Uterus (tissue), 4 donors: ENCODE measurements around the gene KLHL25. TPM values are rescaled to one million over a fixed set of nuclear protein-coding genes. Genes with fewer than 3 reads are reported as not detected.

Experiments
- DNase-seq, 2 donors: peaks; one replicate each; pipeline ENCODE4 v3.0.0-alpha.2; 2019 to 2020
- H3K27ac ChIP-seq, 2 donors: fragments of 200-600 bp; sonication (generic); 1 replicate in 1 of 2; 2 replicates in 1 of 2; pipeline ENCODE4 v1.5.1; 2016 to 2018
- H3K27me3 ChIP-seq, 2 donors: fragments of 200-600 bp; sonication (generic); one replicate each; pipeline ENCODE4 v1.5.1; 2018 to 2019; ENCODE audit warnings: control low read depth in 1 of 2
- H3K36me3 ChIP-seq, 2 donors: fragments of 200-600 bp; sonication (generic); one replicate each; pipeline ENCODE4 v1.5.1; 2019; ENCODE audit warnings: control low read depth in 1 of 2
- H3K4me1 ChIP-seq, 2 donors: fragments of 200-600 bp; sonication (generic); one replicate each; pipeline ENCODE4 v1.5.1; 2018 to 2019; ENCODE audit warnings: control low read depth in 1 of 2
- H3K4me3 ChIP-seq, 2 donors: fragments of 200-600 bp; sonication (generic); 1 replicate in 1 of 2; 2 replicates in 1 of 2; pipeline ENCODE4 v1.5.1; 2018 to 2019; ENCODE audit warnings: mild to moderate bottlenecking in 1 of 2
- H3K9me3 ChIP-seq, 2 donors: fragments of 200-600 bp; sonication (generic); one replicate each; pipeline ENCODE4 v1.5.1; 2019; ENCODE audit warnings: control low read depth in 1 of 2
- POLR2A ChIP-seq, 2 donors: fragments of 450-650 bp; IDR thresholded peaks; one replicate each; pipeline ENCODE4 v1.6.1; 2016; ENCODE audit warnings: antibody characterized with exemption in 2 of 2, mild to moderate bottlenecking in 1 of 2, moderate library complexity in 1 of 2
- intact Hi-C: fragments of 100-400 bp; cut with DNase I; formaldehyde crosslinking; loops from one replicate; pipeline ENCODE4 v1.15.1; 2023; ENCODE audit warnings: low total_unique reads
- total RNA-seq, 4 donors: library from RNA; depleted of rRNA in 3 of 4; stranded (reverse); fragments of >200 nt in 3 of 4; gene quantifications; one replicate each; pipeline versions ENCODE4 v1.1.0 to v1.2.4, GENCODE V29; 2014 to 2023
- TF ChIP-seq, protein P1 (sequence below), 4 experiments: fragments of 200-600 bp in 2 of 4; fragments of 450-650 bp in 2 of 4; sonication (generic) in 2 of 4; IDR thresholded peaks; one replicate each; pipeline ENCODE4 v1.5.1; 2016 to 2019; ENCODE audit warnings: antibody characterized with exemption in 4 of 4, mild to moderate bottlenecking in 2 of 4, moderate library complexity in 1 of 4
- donor health status: DM: yes; HTN: yes; CAD: no.

Gene KLHL25
- total RNA-seq, 4 donors from 2014 or later = 6.2 to 19.5 (median 11.9) TPM

DNA sequence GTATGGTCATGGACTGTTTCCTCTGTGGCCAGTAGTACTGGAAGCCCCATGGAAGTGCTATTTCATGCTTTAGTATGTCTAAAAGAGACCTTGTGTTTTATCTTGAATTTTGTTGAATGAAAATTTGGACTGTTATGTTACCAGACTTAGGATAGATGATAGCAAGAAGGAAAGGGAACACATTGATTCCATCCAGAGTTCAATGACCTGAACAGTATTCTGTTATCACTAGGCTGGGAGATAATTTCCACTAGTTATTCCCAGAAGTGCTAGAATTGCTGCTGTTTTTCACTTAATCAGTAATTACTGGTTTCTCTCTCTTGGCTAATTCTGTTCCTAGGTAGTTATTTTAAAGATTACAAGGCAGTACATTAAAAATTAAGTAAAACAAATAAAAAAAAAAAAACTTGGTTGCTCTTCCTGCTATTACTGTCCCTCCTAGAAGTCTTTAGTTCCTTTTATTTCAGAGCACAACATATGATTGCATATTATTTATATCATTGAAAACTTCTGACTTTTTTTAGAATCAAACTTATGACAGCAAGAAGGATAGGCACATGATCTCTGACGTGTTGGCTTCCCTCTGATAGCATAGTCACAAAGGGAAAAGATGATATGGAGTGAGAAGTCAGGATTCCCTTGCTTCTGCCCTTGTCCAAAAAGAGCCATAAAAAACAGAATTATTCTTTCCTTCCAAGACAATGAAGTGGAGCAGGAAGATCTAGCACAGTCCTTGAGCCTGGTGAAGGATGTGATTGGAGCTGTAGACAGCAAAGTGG lies 72.2 kb downstream of the KLHL25 start:
- H3K4me3 ChIP-seq = no peak overlapping the region
- no peaks in the 10 kb centered on the region for H3K36me3 ChIP-seq
- no peak for TF ChIP-seq POLR2A (IDR thresholded peaks at IDR 0.05)
- TF ChIP-seq, protein P1, sequence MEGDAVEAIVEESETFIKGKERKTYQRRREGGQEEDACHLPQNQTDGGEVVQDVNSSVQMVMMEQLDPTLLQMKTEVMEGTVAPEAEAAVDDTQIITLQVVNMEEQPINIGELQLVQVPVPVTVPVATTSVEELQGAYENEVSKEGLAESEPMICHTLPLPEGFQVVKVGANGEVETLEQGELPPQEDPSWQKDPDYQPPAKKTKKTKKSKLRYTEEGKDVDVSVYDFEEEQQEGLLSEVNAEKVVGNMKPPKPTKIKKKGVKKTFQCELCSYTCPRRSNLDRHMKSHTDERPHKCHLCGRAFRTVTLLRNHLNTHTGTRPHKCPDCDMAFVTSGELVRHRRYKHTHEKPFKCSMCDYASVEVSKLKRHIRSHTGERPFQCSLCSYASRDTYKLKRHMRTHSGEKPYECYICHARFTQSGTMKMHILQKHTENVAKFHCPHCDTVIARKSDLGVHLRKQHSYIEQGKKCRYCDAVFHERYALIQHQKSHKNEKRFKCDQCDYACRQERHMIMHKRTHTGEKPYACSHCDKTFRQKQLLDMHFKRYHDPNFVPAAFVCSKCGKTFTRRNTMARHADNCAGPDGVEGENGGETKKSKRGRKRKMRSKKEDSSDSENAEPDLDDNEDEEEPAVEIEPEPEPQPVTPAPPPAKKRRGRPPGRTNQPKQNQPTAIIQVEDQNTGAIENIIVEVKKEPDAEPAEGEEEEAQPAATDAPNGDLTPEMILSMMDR (IDR thresholded peaks at IDR 0.05) = no peak
- intact Hi-C loops = no loop called here
- H3K27ac ChIP-seq = peak overlapping the region; percentile 88 to 98
- H3K27me3 ChIP-seq = no peaks in the 10 kb centered on the region
- DNase-seq = no peak
- H3K9me3 ChIP-seq = no peaks in the 10 kb centered on the region
- H3K4me1 ChIP-seq = peaks cover 7 to 17% of the 10 kb centered on the region in 2 donors

DNA sequence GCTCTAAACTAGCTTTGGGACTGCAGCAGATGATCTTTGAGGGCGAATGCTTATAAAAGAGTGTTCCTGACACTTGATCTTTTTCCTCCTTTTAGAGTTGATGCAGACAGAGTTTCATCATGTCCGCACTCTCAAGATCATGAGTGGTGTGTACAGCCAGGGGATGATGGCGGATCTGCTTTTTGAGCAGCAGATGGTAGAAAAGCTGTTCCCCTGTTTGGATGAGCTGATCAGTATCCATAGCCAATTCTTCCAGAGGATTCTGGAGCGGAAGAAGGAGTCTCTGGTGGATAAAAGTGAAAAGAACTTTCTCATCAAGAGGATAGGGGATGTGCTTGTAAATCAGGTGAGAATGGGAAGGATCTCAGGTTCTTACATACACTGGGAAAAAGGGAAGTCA lies 75.7 kb downstream of the KLHL25 start:
- Histone ChIP-seq H3K4me1 (peaks cover 2 to 4% of the 10 kb centered on the region in 2 donors), H3K36me3 (no peaks in the 10 kb centered on the region), H3K27me3 (no peaks in the 10 kb centered on the region), H3K9me3 (no peaks in the 10 kb centered on the region), H3K4me3 (no peak overlapping the region), H3K27ac (peak overlapping the region; percentile 88 to 98)
- no peak for DNase-seq
- intact Hi-C loops = no loop called here
- TF ChIP-seq POLR2A (IDR thresholded peaks at IDR 0.05) = no peak
- TF ChIP-seq, protein P1 (IDR thresholded peaks at IDR 0.05) = no peak

DNA sequence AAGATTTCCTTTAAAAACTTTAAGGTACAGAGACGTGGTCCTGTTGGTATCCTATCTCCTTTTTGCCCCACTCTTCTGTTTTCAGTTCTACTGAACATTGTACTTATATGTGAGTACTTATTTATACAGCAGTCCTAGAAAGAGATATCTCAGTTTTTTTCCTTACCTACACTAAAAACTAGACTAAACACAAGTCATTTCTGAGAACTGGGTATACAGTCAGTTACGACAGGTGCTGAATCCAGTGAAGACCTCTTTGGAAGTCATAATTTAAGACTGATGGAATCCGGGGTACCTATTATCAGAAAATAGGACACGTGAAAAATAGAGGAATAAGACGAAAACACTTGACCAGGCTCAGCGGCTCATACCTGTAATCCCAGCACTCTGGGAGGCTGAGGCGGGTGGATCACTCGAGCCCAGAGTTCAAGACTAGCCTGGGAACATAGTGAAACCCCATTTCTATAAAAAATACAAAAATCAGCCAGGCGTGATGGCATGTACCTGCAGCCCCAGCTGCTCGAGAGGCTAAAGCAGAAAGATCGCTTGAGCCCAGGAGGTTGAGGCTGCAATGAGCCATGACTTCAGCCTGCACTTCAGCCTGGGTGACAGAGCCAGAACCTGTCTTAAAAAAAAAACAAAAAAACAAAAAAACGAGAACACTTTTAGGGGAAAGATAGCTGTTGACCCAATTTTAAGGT lies 76.3 kb downstream of the KLHL25 start:
- DNase-seq = no peak
- H3K9me3 ChIP-seq = no peaks in the 10 kb centered on the region
- peak overlapping the region; percentile 88 to 98 for H3K27ac ChIP-seq
- intact Hi-C loops = no loop called here
- TF ChIP-seq POLR2A (IDR thresholded peaks at IDR 0.05) = no peak
- TF ChIP-seq, protein P1 (IDR thresholded peaks at IDR 0.05) = no peak
- no peaks in the 10 kb centered on the region for H3K4me1 ChIP-seq
- H3K4me3 ChIP-seq = no peak overlapping the region
- no peaks in the 10 kb centered on the region for H3K36me3 ChIP-seq
- no peaks in the 10 kb centered on the region for H3K27me3 ChIP-seq

DNA sequence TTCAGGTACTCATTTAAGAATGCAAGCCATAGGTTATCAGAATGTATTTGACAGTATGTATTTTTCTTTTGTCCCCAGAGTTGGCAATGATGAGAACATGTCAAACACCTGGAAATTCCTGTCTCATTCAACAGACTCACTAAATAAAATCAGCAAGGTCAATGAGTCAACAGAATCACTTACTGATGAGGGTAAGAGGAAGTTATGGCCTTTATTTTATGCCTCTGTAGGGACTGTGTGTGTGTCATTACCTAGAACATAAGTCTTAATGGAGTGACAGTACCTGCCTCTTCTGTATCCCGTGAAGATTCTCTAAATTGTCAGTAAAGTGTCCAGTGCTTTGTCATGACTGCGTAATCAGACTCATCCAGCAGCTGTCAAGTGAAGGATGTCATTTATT lies 77.5 kb downstream of the KLHL25 start:
- Histone ChIP-seq H3K36me3 (no peaks in the 10 kb centered on the region), H3K4me3 (no peak overlapping the region), H3K27ac (peak overlapping the region; percentile 21 to 98), H3K9me3 (no peaks in the 10 kb centered on the region), H3K27me3 (no peaks in the 10 kb centered on the region), H3K4me1 (no peaks in the 10 kb centered on the region)
- no peak for DNase-seq
- TF ChIP-seq POLR2A (IDR thresholded peaks at IDR 0.05) = no peak
- TF ChIP-seq, protein P1 (IDR thresholded peaks at IDR 0.05) = no peak
- intact Hi-C loops = no loop called here

DNA sequence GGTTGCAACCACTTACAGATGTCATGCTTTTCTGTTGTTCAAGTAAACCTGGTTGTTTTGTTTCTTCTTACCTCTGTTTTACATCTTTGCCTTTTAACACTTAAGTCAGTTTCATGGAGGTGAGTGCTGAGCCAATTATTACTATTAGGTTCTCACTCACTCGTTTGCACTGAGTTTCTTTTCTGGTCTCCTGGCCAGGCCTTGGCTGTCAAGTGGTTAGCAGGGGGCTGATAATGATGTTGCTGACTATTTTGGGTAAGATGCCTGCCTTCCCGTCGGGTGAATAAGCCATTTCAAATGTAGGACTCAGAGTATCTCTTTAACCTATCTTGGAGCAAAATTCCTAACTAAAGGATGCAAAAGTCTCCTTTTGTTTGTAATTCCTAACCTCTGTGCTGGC lies 78.5 kb downstream of the KLHL25 start:
- Histone ChIP-seq H3K4me3 (no peak overlapping the region), H3K4me1 (peaks cover 0 to under 1% of the 10 kb centered on the region in 2 donors), H3K27me3 (no peaks in the 10 kb centered on the region), H3K36me3 (no peaks in the 10 kb centered on the region), H3K27ac (peak overlapping the region; percentile 52 to 98), H3K9me3 (no peaks in the 10 kb centered on the region)
- TF ChIP-seq, protein P1 (IDR thresholded peaks at IDR 0.05) = no peak
- no peak for TF ChIP-seq POLR2A (IDR thresholded peaks at IDR 0.05)
- intact Hi-C loops = no loop called here
- DNase-seq = no peak
